GM12878 (cell line): ENCODE results near the gene SMOC1. TPM values are rescaled to one million over a fixed set of nuclear protein-coding genes. Genes with fewer than 3 reads are reported as not detected.

Experiments used
- ATAC-seq: fragments of 200-7000 bp; cut with Tn5 transposase; 3 replicates; pipeline ENCODE4 v1.9.1; 2020; ENCODE audit warnings: mild to moderate bottlenecking, moderate library complexity
- BruUV-seq: library from RNA; stranded (reverse); fragments of 400-500 nt; replicated peaks from 2 replicates; lab custom pipeline; 2021; lab: Mats Ljungman, UMichigan
- CTCF ChIA-PET: fragments of 300-600 bp; sonication (Branson Sonifier 250); formaldehyde crosslinking; extraction: SDS; loops from one replicate; lab custom pipeline; 2021; ENCODE audit warnings: inconsistent platforms; lab: Yijun Ruan, JAX
- POLR2A ChIA-PET: fragments of 350-600 bp; formaldehyde crosslinking; extraction: SDS; loops from one replicate; lab custom pipeline; 2021; ENCODE audit warnings: inconsistent platforms; lab: Charles Lee
- RAD21 ChIA-PET: fragments of 300-600 bp; sonication (Branson Sonifier 250); formaldehyde crosslinking; loops from one replicate; lab custom pipeline; 2023; ENCODE audit warnings: antibody characterized with exemption; ENCODE audit not compliant: unreplicated experiment; lab: Charles Lee
- SMC1A ChIA-PET: fragments of 300-600 bp; sonication (Branson Sonifier 250); formaldehyde crosslinking; loops from one replicate; lab custom pipeline; 2023; ENCODE audit not compliant: unreplicated experiment, uncharacterized antibody; lab: Charles Lee
- DNase-seq: peaks from one replicate; pipeline ENCODE4 v3.0.0-alpha.2; 2011; ENCODE audit warnings: low read depth, low spot score
- FAIRE-seq: peaks from 3 replicates; lab custom pipeline; 2011; peaks lifted over from hg19 to GRCh38; lab: Jason Lieb, UNC
- H2AFZ ChIP-seq: 2 replicates; pipeline ENCODE4 v1.6.0; 2011; ENCODE audit warnings: low read depth, low read length, control low read depth; ENCODE audit not compliant: control insufficient read depth
- H3K27ac ChIP-seq: 2 replicates; pipeline ENCODE4 v1.5.1; 2011; ENCODE audit warnings: control low read depth; ENCODE audit not compliant: control insufficient read depth, insufficient read depth
- H3K27me3 ChIP-seq, 2 experiments: replicated peaks in 1 of 2; 2 replicates each; pipeline versions ENCODE4 v1.6.0 to v1.6.1; 2011; ENCODE audit warnings: low read length in 1 of 2; ENCODE audit not compliant: control insufficient read depth in 2 of 2, insufficient read depth in 2 of 2
- H3K36me3 ChIP-seq, 2 experiments: 2 replicates each; pipeline ENCODE4 v1.5.1; 2011; ENCODE audit warnings: low read length in 1 of 2; ENCODE audit not compliant: control insufficient read depth in 2 of 2, insufficient read depth in 2 of 2
- H3K4me1 ChIP-seq: 2 replicates; pipeline ENCODE4 v1.6.1; 2011; ENCODE audit warnings: mild to moderate bottlenecking, low read length, moderate library complexity, mixed read lengths; ENCODE audit not compliant: control insufficient read depth, insufficient read depth
- H3K4me2 ChIP-seq: 2 replicates; pipeline ENCODE4 v1.6.0; 2011; ENCODE audit warnings: control low read depth; ENCODE audit not compliant: control insufficient read depth, insufficient read depth
- H3K4me3 ChIP-seq: fragments of 200-600 bp; sonication (generic); 2 replicates; pipeline ENCODE4 v1.5.1; 2016
- H3K79me2 ChIP-seq: 2 replicates; pipeline ENCODE4 v1.6.0; 2011; ENCODE audit warnings: low read length; ENCODE audit not compliant: control insufficient read depth, insufficient read depth
- H3K9ac ChIP-seq: 2 replicates; pipeline ENCODE4 v1.8.0; 2011; ENCODE audit warnings: low read length, control low read depth, mixed read lengths; ENCODE audit not compliant: control insufficient read depth, insufficient read depth
- H3K9me3 ChIP-seq: replicated peaks from 3 replicates; pipeline ENCODE4 v1.5.1; 2011; ENCODE audit warnings: mild to moderate bottlenecking, low read length; ENCODE audit not compliant: control insufficient read depth, insufficient read depth
- H4K20me1 ChIP-seq: 2 replicates; pipeline ENCODE4 v1.6.0; 2011; ENCODE audit not compliant: control insufficient read depth, insufficient read depth
- CEBPZ ChIP-seq: fragments of 150-350 bp; IDR thresholded peaks from 2 replicates; pipeline ENCODE4 v1.6.1; 2016; ENCODE audit warnings: low read depth, low read length
- DPF2 ChIP-seq: fragments of 450-650 bp; IDR thresholded peaks from 2 replicates; pipeline ENCODE4 v1.6.1; 2017; ENCODE audit warnings: mild to moderate bottlenecking
- EP300 ChIP-seq, 2 experiments: fragments of 150-350 bp in 1 of 2; IDR thresholded peaks; 2 replicates each; pipeline ENCODE4 v1.6.1; 2011 to 2012; ENCODE audit warnings: low read depth in 2 of 2, low read length in 2 of 2, borderline replicate concordance in 1 of 2, improper control_type of control experiment in 1 of 2, inconsistent platforms in 1 of 2; ENCODE audit not compliant: control insufficient read depth in 1 of 2
- FOXK2 ChIP-seq: fragments of 450-650 bp; IDR thresholded peaks from 2 replicates; pipeline ENCODE4 v1.6.1; 2017; ENCODE audit warnings: mild to moderate bottlenecking, moderate library complexity
- HCFC1 ChIP-seq: fragments of 150-350 bp; IDR thresholded peaks from 2 replicates; pipeline ENCODE4 v1.6.1; 2014; ENCODE audit warnings: low read length
- MEF2A ChIP-seq: IDR thresholded peaks from 2 replicates; pipeline ENCODE4 v1.6.1; 2011; ENCODE audit warnings: low read depth, mild to moderate bottlenecking, low read length, moderate library complexity; ENCODE audit not compliant: insufficient read depth
- PBX3 ChIP-seq: IDR thresholded peaks from 2 replicates; pipeline ENCODE4 v1.6.1; 2011; ENCODE audit warnings: mild to moderate bottlenecking, low read depth, low read length, moderate library complexity; ENCODE audit not compliant: insufficient replicate concordance
- RFX5 ChIP-seq: IDR thresholded peaks from 2 replicates; pipeline ENCODE4 v1.6.1; 2011; ENCODE audit warnings: low read depth, low read length, improper control_type of control experiment
- SMC3 ChIP-seq: IDR thresholded peaks from 2 replicates; pipeline ENCODE4 v1.6.1; 2011; ENCODE audit warnings: low read length, improper control_type of control experiment, borderline replicate concordance
- SUZ12 ChIP-seq: fragments of 200-600 bp; sonication (generic); IDR thresholded peaks from one replicate; pipeline ENCODE4 v1.6.1; 2018; ENCODE audit warnings: antibody characterized with exemption, mild to moderate bottlenecking; ENCODE audit not compliant: unreplicated experiment
- TBL1XR1 ChIP-seq: IDR thresholded peaks from 2 replicates; pipeline ENCODE4 v1.6.1; 2012; ENCODE audit warnings: low read depth, low read length, improper control_type of control experiment
- WGBS: methylation state at CpG from one replicate; pipeline ENCODE4 v1.1.6; 2016; ENCODE audit warnings: low lambda C conversion rate; ENCODE audit not compliant: insufficient replicate concordance, insufficient coverage; ENCODE audit errors: missing lambda C conversion rate; 5-methylcytosine and 5-hydroxymethylcytosine counted together
- in situ Hi-C: fragments of 300-500 bp; cut with MboI; formaldehyde crosslinking; loops from 9 replicates; pipeline ENCODE4 v1.14.3; 2018; ENCODE audit warnings: mixed read lengths
- intact Hi-C: fragments of 100-400 bp; cut with micrococcal nuclease; formaldehyde crosslinking; loops from one replicate; pipeline ENCODE4 v1.14.2; 2022; ENCODE audit not compliant: unreplicated experiment
- polyA plus RNA-seq, 11 experiments: library from polyadenylated mRNA; depleted of rRNA in 4 of 11; unstranded in 6 of 11; stranded (reverse) in 5 of 11; fragments of >200 nt; fragmentation: Nextera tagmentation in 4 of 11; fragmentation: Illumina TruSeq in 1 of 11; extraction: Ambion mirVana in 4 of 11; extraction: Trizol in 1 of 11; gene quantifications; 1 replicate in 1 of 11; 2 replicates in 10 of 11; pipeline versions ENCODE4 v1.2.1 to v1.2.3, GENCODE V29; 2011 to 2016; ENCODE audit warnings: inconsistent platforms in 2 of 11, missing spikeins in 2 of 11, low read depth in 1 of 11
- total RNA-seq, 4 experiments: library from RNA; depleted of rRNA in 3 of 4; stranded (reverse); fragments of >200 nt in 3 of 4; fragmentation: Illumina TruSeq in 1 of 4; extraction: Trizol in 1 of 4; gene quantifications; 2 replicates each; pipeline versions ENCODE4 v1.2.1 to v1.2.3, GENCODE V29; 2013 to 2021

Gene SMOC1
- total and polyA plus RNA-seq, 10 of the 15 experiments (the other 5 are each of a cell fraction or from before 2014, with no cell fraction given): 0.03 to 0.26 (median 0.14) TPM; not detected in 7

DNA sequence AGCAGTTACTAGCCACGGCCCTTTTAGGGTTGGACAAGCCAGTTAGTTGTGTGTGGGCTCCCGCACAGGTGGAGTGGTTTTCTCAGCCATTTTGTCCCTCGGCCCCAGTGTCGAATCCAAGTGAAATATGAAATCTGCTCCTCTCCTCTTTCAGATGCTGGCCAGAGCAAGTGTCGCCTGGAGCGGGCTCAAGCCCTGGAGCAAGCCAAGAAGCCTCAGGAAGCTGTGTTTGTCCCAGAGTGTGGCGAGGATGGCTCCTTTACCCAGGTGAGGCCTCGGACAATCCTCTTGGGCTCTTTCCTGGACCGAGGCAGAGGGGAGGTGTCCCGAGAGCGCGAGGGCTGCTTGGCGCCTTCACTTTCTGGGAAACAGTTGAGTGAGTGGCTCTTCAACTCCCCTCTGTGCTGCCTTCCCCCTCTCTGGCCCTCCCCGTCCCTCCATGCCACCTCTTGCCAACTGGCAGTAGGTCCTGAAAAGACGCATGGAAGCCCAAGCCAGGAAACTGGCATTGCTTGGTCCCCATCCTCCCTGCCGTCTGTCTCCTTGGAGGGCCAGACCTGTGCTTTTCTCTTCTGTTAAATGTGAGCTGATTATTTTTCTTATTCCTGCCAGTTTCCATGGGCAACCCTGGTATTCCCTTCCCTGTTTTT lies 74.2 kb downstream of the SMOC1 start (continued):
- TF ChIP-seq CEBPZ: no peak
- TF ChIP-seq TBL1XR1: no peak
- TF ChIP-seq SUZ12: no peak

DNA sequence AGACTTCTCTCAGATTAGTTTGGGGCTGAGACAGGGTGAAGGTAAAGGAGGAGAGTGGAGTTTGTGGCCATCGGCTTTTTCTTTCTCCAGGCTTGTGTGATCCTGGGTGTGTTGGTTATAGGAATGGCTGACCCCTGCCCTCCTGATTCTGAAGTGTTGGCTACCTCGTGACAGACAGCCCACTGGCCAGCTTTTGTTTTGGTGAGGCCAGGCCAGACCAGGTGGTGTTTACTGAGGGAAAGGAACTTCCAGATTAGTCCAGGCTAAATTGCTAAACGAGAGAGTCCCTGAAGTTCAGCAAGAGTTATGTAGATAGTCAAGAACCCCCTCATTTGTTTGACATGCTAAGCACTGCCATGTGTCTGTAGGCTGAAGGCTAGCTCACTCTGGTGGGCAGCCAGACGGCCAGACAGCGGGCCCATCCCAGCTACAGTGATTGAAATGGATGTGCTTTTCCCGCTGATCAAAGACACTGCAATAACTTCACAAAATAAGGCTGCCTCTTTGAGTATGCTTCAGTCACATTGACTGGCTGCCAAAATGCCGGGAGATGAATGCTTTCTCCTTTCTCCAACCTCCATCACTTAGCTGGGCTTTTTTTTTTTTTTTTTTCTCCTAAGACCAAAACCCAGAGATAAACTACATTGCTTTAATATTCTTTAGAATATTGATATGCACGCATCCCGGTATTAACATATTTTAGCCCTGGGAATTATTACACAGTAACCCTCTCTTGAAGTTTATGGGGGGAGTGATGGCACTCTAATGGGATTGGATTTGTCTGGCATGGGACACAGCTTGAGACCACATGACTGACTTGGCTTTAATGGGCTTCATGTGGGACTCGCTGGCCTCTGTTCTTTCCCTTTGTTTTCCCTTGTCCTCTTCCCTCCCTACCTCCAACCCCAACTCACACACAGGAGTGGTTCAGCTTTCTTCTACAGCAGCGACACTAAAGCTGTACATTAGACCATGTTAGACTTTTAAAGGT lies 76.9 kb downstream of the SMOC1 start:
- ATAC-seq (no peak), DNase-seq (no peak), FAIRE-seq (no peak)
- H3K4me2 ChIP-seq: no peak overlapping the region
- no peaks in the 10 kb centered on the region for H3K36me3 ChIP-seq
- H3K4me3 ChIP-seq: no peak overlapping the region
- no TSS peak for BruUV-seq
- 16% methylated on average over 11 of the region's 11 CpGs for WGBS
- in situ Hi-C loops: no loop called here
- H3K9ac ChIP-seq: no peak overlapping the region
- H3K27ac ChIP-seq: no peak overlapping the region
- H3K4me1 ChIP-seq: no peaks in the 10 kb centered on the region
- ChIA-PET POLR2A (no interaction called here), SMC1A (interaction anchor here (0.6 kb wide), 1 partner anchor 36 kb away, joined by 3 read pairs; no protein-coding TSS in a partner anchor), CTCF (interaction anchor here (1.0 to 1.1 kb wide), 2 partner anchors 8 to 138 kb away, joined by 3 read pairs; no protein-coding TSS in a partner anchor), RAD21 (no interaction called here)
- H3K79me2 ChIP-seq: no peaks in the 10 kb centered on the region
- no peaks in the 10 kb centered on the region for H4K20me1 ChIP-seq
- H2AFZ ChIP-seq: no peak overlapping the region
- H3K9me3 ChIP-seq: no peaks in the 10 kb centered on the region
- peaks cover 0 to 12% of the 10 kb centered on the region in 2 experiments for H3K27me3 ChIP-seq
- intact Hi-C loops: no loop called here
- TF ChIP-seq SMC3 (no peak), HCFC1 (no peak), MEF2A (no peak), EP300 (IDR thresholded peaks at IDR 0.05; ENCODE audit: borderline replicate concordance in 1 of 2, control insufficient read depth in 1 of 2, low read depth in 2 of 2, low read length in 2 of 2) (no peak), DPF2 (no peak), RFX5 (no peak), FOXK2 (no peak), PBX3 (no peak)
